HG03135 (cell line): ENCODE data around the gene BANP.
"Not testable (repeated sequence)": the region's sequence is repeated elsewhere in the genome, so short reads cannot be mapped to it uniquely, and the experiment has no call there.

ENCODE experiments used
- ATAC-seq: cut with Tn5 transposase; IDR thresholded peaks from one replicate; pipeline ENCODE4 v1.9.1; 2021; ENCODE audit warnings: mild to moderate bottlenecking, moderate library complexity; ENCODE audit not compliant: unreplicated experiment

The BANP gene

GRCh38 chr16:88013766-88014251, 62.6 kb downstream of the BANP start:
- no peak for ATAC-seq

DNA sequence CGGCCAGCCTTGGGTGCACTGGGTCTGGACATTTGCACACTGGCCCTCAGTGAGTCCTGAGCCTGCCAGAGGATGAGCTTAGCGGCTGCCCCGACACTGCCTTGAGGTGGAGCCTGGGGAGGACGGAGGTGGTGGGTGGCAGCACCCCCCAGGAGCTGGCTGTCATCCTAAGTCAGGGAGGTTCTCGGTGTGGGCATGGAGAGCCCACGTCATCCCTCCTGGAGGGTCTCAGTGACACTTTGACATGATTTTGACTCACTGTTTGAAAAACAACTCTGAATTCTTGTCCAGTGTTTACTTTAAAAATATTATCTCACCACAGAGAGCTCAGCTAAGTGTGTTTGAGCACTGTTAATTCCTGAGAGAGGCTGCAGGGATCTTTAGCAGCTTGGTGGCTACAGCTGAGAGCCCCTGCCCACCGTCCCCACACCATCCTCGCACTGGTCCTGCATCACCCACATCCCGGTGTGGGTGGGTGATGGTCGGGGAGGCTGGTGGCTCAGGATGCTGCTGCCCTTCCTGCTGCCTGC, 63.1 kb downstream of the BANP start:
- no peak for ATAC-seq

GRCh38 chr16:88014954-88015805, 63.9 kb downstream of the BANP start:
- ATAC-seq: no peak

DNA sequence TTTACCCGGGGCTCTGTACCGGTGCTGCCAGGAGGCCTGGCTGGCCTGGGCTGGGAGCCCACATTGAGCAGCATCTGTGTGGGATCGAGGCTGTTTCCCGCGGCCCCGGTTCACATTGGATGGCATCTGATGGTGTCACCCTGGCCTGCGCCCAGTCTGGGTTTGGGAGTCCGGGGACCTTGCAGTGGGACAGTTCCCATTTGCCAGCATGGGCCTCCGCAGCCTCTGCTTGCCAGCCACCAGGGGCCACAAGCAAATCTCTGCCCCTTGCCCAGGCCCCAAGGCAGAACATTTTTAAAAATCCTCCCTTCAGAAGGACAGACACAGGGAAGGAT, 64.5 kb downstream of the BANP start:
- no peak for ATAC-seq

DNA sequence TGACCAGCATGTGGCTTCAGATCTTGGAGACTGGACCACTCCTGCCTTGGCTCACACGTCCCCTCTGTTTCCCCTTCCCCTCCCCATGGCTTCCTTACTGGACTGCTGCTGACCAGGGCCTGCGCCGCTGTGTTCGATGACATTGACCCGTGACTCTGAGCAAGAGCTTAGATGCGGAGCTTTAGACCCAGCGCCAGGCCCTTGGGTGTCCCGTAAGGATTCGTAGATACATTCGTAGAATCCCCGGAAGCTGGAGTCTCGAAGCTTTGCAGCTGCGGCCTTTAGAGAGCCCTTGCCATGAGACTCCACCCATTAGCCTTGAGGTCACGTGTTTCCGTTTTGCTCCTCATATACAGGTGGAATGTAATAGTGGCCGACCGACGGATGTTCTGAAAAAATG, 65.2 kb downstream of the BANP start:
- not testable (repeated sequence) for ATAC-seq

DNA sequence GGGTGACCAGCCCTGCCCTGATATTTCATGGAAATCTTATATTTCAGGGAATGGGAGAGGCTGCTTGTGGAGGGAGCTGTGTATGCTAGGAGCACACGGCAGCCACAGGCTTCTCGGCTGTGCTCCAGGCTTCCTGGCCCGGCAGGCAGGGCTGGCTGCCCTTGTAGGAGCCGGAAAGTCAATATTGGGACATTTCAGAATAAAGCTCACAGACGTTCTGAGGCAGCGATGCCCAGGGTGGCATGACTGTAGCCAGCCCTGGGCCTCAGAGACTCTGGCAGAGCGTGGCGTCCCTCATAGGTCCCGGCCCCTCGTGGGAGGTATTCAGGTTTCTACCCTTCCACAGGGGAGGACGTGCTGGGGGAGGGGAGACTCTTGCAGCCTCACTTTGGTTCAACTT, 65.7 kb downstream of the BANP start:
- ATAC-seq: no peak

DNA sequence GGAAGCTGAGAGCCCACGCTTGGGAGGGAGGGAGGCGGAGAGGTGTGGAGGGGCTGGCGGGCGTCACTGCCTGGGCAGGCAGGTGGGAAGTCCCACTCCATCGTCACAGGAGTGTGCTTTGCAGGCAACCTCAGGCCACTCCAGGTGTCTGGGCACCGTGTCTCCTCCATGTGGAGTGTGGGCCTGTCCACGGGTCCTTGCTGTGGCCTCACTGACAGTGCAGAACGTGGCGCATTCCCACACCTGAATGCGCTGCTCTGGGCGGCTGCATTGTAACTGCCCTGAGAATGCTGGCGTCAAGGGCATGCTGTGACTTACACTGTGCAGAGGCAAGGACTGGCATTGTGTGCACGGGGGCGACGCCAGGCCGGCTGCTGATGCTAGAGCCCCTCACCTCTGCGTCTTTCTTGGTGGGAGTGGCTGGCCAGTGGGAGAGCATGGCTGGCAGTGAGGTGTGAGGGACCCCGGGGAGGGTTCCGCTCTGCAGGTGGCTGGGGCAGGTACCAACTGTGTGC, 66.4 kb downstream of the BANP start:
- no peak for ATAC-seq

GRCh38 chr16:88018382-88018781, 67.1 kb downstream of the BANP start:
- not testable (repeated sequence) for ATAC-seq

- ATAC-seq: not testable (repeated sequence)
Observed at GRCh38 chr16:88019041-88019820, 68.0 kb downstream of the BANP start.

- no peak for ATAC-seq
Observed at GRCh38 chr16:88019821-88020515, 68.7 kb downstream of the BANP start.

DNA sequence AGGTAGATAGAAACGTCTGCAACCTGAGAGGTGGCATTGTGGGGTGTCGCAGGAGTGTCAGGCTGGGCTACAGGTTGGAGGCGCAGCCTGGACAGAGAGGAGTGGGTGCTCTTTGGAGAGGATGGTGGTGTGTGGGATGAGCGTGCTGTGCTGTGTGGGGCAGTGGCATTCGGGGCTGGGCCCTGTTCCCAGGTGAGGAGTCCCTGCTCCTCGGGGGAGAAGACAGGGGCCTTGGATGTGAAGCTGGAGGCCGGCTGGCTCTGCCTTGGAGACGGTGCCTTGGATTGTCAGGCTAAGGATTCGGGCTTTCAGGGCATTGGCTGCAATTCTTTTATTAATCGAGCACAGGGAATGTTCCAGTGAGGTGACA, 69.3 kb downstream of the BANP start:
- no peak for ATAC-seq

GRCh38 chr16:88021041-88021970, 70.1 kb downstream of the BANP start:
- ATAC-seq: not testable (repeated sequence)

- no peak for ATAC-seq
Observed at GRCh38 chr16:88022076-88023042, 71.1 kb downstream of the BANP start.

DNA sequence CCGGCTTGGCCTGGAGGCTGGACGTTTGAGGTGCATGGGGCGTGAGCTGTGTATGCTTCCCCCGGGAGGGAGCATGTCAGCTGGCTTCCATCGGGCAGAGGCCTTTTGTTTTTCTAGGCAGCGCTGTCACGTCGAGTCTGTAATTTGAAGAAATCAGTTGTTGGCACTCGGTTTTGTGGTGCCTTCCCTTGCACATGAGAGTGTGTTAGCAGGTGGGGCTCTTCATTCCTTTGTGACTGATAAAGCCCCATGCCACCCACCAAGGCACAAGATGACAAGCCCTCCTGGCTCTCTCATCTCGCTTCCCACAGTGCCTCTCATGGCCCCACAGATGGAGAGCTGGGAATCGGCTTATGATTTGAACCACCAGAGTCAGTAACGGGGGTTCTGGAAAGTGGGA, 72.1 kb downstream of the BANP start:
- ATAC-seq: no peak

- ATAC-seq: no peak
Observed at GRCh38 chr16:88023786-88024185, 72.6 kb downstream of the BANP start.

- not testable (repeated sequence) for ATAC-seq
Observed at GRCh38 chr16:88024491-88025085, 73.4 kb downstream of the BANP start.

- ATAC-seq: not testable (repeated sequence)
Observed at GRCh38 chr16:88025086-88025492, 73.9 kb downstream of the BANP start.

- not testable (repeated sequence) for ATAC-seq
Observed at GRCh38 chr16:88025828-88026555, 74.8 kb downstream of the BANP start.
